Neural crest cell (in vitro differentiated cells): Measurements from ENCODE around the gene ATG12. TPM values are rescaled to one million over a fixed set of nuclear protein-coding genes. Genes with fewer than 3 reads are reported as not detected.

Experiments
- DNase-seq: peaks from one replicate; pipeline ENCODE4 v3.0.0; 2021; ENCODE audit warnings: low read depth, mixed read lengths, low spot score
- H3K27ac Mint-ChIP-seq: one replicate; pipeline ENCODE4 v1.8.0; 2021; ENCODE audit warnings: mild to moderate bottlenecking, mixed read lengths; ENCODE audit not compliant: unreplicated experiment
- H3K27me3 Mint-ChIP-seq: 2 replicates; pipeline ENCODE4 v1.8.0; 2021; ENCODE audit warnings: low read depth, mild to moderate bottlenecking, mixed read lengths
- H3K36me3 Mint-ChIP-seq: 2 replicates; pipeline ENCODE4 v1.8.0; 2021; ENCODE audit warnings: low read depth, mild to moderate bottlenecking, mixed read lengths
- H3K4me1 Mint-ChIP-seq: 2 replicates; pipeline ENCODE4 v1.8.0; 2021; ENCODE audit warnings: mixed read lengths
- H3K4me3 Mint-ChIP-seq: one replicate; pipeline ENCODE4 v1.8.0; 2021; ENCODE audit warnings: mild to moderate bottlenecking, mixed read lengths
- H3K9me3 Mint-ChIP-seq: 2 replicates; pipeline ENCODE4 v1.8.0; 2021; ENCODE audit warnings: mixed read lengths
- CTCF ChIP-seq: fragments of 200-600 bp; sonication (generic); conservative IDR thresholded peaks from 2 replicates; pipeline ENCODE4 v1.5.0; 2021; ENCODE audit warnings: antibody characterized with exemption, mild to moderate bottlenecking
- total RNA-seq: library from RNA; stranded (reverse); gene quantifications from 2 replicates; pipeline ENCODE4 v1.2.1, GENCODE V29; 2021

Gene ATG12
- total RNA-seq, 1 donor from 2014 or later = 56.3 TPM

GRCh38 chr5:115801984-115802383 lies 39.4 kb downstream of the ATG12 start:
- no peaks in the 10 kb centered on the region for H3K9me3 Mint-ChIP-seq
- H3K36me3 Mint-ChIP-seq = peaks cover 12% of the 10 kb centered on the region
- H3K27ac Mint-ChIP-seq = no peak overlapping the region
- no peak for TF ChIP-seq CTCF
- H3K4me3 Mint-ChIP-seq = no peak overlapping the region
- DNase-seq = no peak
- no peaks in the 10 kb centered on the region for H3K27me3 Mint-ChIP-seq
- H3K4me1 Mint-ChIP-seq = no peaks in the 10 kb centered on the region

GRCh38 chr5:115801152-115801551 lies 40.2 kb downstream of the ATG12 start:
- H3K27ac Mint-ChIP-seq = no peak overlapping the region
- no peak for TF ChIP-seq CTCF
- no peaks in the 10 kb centered on the region for H3K9me3 Mint-ChIP-seq
- H3K27me3 Mint-ChIP-seq = no peaks in the 10 kb centered on the region
- no peak overlapping the region for H3K4me3 Mint-ChIP-seq
- no peak for DNase-seq
- H3K36me3 Mint-ChIP-seq = peaks cover 6% of the 10 kb centered on the region
- H3K4me1 Mint-ChIP-seq = no peaks in the 10 kb centered on the region

GRCh38 chr5:115800108-115800507 lies 41.3 kb downstream of the ATG12 start:
- peaks cover 3% of the 10 kb centered on the region for H3K36me3 Mint-ChIP-seq
- no peak for DNase-seq
- no peaks in the 10 kb centered on the region for H3K4me1 Mint-ChIP-seq
- H3K27ac Mint-ChIP-seq = no peak overlapping the region
- H3K4me3 Mint-ChIP-seq = no peak overlapping the region
- H3K9me3 Mint-ChIP-seq = no peaks in the 10 kb centered on the region
- H3K27me3 Mint-ChIP-seq = no peaks in the 10 kb centered on the region
- TF ChIP-seq CTCF = no peak

GRCh38 chr5:115798252-115798651 lies 43.1 kb downstream of the ATG12 start:
- H3K4me1 Mint-ChIP-seq = no peaks in the 10 kb centered on the region
- H3K27me3 Mint-ChIP-seq = no peaks in the 10 kb centered on the region
- no peak overlapping the region for H3K4me3 Mint-ChIP-seq
- no peaks in the 10 kb centered on the region for H3K9me3 Mint-ChIP-seq
- H3K27ac Mint-ChIP-seq = no peak overlapping the region
- no peak for DNase-seq
- no peak for TF ChIP-seq CTCF
- no peaks in the 10 kb centered on the region for H3K36me3 Mint-ChIP-seq

GRCh38 chr5:115796656-115797055 lies 44.7 kb downstream of the ATG12 start:
- no peak overlapping the region for H3K27ac Mint-ChIP-seq
- no peak for DNase-seq
- H3K4me1 Mint-ChIP-seq = no peaks in the 10 kb centered on the region
- TF ChIP-seq CTCF = no peak
- no peaks in the 10 kb centered on the region for H3K36me3 Mint-ChIP-seq
- H3K27me3 Mint-ChIP-seq = peaks cover 9% of the 10 kb centered on the region
- no peaks in the 10 kb centered on the region for H3K9me3 Mint-ChIP-seq
- no peak overlapping the region for H3K4me3 Mint-ChIP-seq

- Mint-ChIP-seq H3K27me3 (peaks cover 9% of the 10 kb centered on the region), H3K27ac (no peak overlapping the region), H3K9me3 (no peaks in the 10 kb centered on the region), H3K4me1 (no peaks in the 10 kb centered on the region), H3K4me3 (no peak overlapping the region), H3K36me3 (no peaks in the 10 kb centered on the region)
- DNase-seq = no peak
- no peak for TF ChIP-seq CTCF
These were observed 45.7 kb downstream of the ATG12 start for GRCh38 chr5:115795700-115796099.
